Uterus (tissue), 4 donors: ENCODE data around the gene XYLT2. TPM values are rescaled to one million over a fixed set of nuclear protein-coding genes. Genes with fewer than 3 reads are reported as not detected.

Source experiments
- DNase-seq, 2 donors: peaks; one replicate each; pipeline ENCODE4 v3.0.0-alpha.2; 2019 to 2020
- H3K27ac ChIP-seq, 2 donors: fragments of 200-600 bp; sonication (generic); 1 replicate in 1 of 2; 2 replicates in 1 of 2; pipeline ENCODE4 v1.5.1; 2016 to 2018
- H3K27me3 ChIP-seq, 2 donors: fragments of 200-600 bp; sonication (generic); one replicate each; pipeline ENCODE4 v1.5.1; 2018 to 2019; ENCODE audit warnings: control low read depth in 1 of 2
- H3K36me3 ChIP-seq, 2 donors: fragments of 200-600 bp; sonication (generic); one replicate each; pipeline ENCODE4 v1.5.1; 2019; ENCODE audit warnings: control low read depth in 1 of 2
- H3K4me1 ChIP-seq, 2 donors: fragments of 200-600 bp; sonication (generic); one replicate each; pipeline ENCODE4 v1.5.1; 2018 to 2019; ENCODE audit warnings: control low read depth in 1 of 2
- H3K4me3 ChIP-seq, 2 donors: fragments of 200-600 bp; sonication (generic); 1 replicate in 1 of 2; 2 replicates in 1 of 2; pipeline ENCODE4 v1.5.1; 2018 to 2019; ENCODE audit warnings: mild to moderate bottlenecking in 1 of 2
- H3K9me3 ChIP-seq, 2 donors: fragments of 200-600 bp; sonication (generic); one replicate each; pipeline ENCODE4 v1.5.1; 2019; ENCODE audit warnings: control low read depth in 1 of 2
- POLR2A ChIP-seq, 2 donors: fragments of 450-650 bp; IDR thresholded peaks; one replicate each; pipeline ENCODE4 v1.6.1; 2016; ENCODE audit warnings: antibody characterized with exemption in 2 of 2, mild to moderate bottlenecking in 1 of 2, moderate library complexity in 1 of 2
- intact Hi-C: fragments of 100-400 bp; cut with DNase I; formaldehyde crosslinking; loops from one replicate; pipeline ENCODE4 v1.15.1; 2023; ENCODE audit warnings: low total_unique reads
- total RNA-seq, 4 donors: library from RNA; depleted of rRNA in 3 of 4; stranded (reverse); fragments of >200 nt in 3 of 4; gene quantifications; one replicate each; pipeline versions ENCODE4 v1.1.0 to v1.2.4, GENCODE V29; 2014 to 2023
- TF ChIP-seq, protein P1 (sequence below), 4 experiments: fragments of 200-600 bp in 2 of 4; fragments of 450-650 bp in 2 of 4; sonication (generic) in 2 of 4; IDR thresholded peaks; one replicate each; pipeline ENCODE4 v1.5.1; 2016 to 2019; ENCODE audit warnings: antibody characterized with exemption in 4 of 4, mild to moderate bottlenecking in 2 of 4, moderate library complexity in 1 of 4
- donor health status: DM: yes; HTN: yes; CAD: no.

Gene XYLT2
- total RNA-seq, 4 donors from 2014 or later: 23.5 to 34.0 (median 28.5) TPM

DNA sequence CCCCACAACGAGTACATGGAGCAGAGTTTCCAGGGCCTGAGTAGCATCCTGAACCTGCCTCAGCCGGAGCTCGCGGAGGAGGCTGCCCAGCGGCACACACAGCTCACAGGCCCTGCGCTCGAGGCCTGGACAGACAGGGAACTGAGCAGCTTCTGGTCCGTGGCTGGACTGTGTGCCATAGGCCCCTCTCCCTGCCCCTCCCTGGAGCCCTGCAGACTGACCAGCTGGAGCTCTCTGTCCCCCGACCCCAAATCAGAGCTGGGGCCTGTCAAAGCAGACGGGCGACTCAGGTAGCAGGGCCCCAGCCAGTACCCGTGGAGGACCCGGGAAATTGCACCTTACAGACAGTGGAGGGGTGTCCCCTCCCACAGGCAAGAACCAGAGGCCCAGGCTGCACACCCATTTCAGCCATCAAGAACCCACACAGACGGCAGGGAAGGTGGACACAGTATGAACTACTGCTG, 14.1 kb downstream of the XYLT2 start:
- no peak overlapping the region for H3K27ac ChIP-seq
- TF ChIP-seq, protein P1, sequence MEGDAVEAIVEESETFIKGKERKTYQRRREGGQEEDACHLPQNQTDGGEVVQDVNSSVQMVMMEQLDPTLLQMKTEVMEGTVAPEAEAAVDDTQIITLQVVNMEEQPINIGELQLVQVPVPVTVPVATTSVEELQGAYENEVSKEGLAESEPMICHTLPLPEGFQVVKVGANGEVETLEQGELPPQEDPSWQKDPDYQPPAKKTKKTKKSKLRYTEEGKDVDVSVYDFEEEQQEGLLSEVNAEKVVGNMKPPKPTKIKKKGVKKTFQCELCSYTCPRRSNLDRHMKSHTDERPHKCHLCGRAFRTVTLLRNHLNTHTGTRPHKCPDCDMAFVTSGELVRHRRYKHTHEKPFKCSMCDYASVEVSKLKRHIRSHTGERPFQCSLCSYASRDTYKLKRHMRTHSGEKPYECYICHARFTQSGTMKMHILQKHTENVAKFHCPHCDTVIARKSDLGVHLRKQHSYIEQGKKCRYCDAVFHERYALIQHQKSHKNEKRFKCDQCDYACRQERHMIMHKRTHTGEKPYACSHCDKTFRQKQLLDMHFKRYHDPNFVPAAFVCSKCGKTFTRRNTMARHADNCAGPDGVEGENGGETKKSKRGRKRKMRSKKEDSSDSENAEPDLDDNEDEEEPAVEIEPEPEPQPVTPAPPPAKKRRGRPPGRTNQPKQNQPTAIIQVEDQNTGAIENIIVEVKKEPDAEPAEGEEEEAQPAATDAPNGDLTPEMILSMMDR (IDR thresholded peaks at IDR 0.05): no peak
- no peak for DNase-seq
- peaks cover 0 to 5% of the 10 kb centered on the region in 2 donors for H3K4me1 ChIP-seq
- no peaks in the 10 kb centered on the region for H3K36me3 ChIP-seq
- no peaks in the 10 kb centered on the region for H3K9me3 ChIP-seq
- intact Hi-C loops: no loop called here
- no peak overlapping the region for H3K4me3 ChIP-seq
- no peaks in the 10 kb centered on the region for H3K27me3 ChIP-seq

DNA sequence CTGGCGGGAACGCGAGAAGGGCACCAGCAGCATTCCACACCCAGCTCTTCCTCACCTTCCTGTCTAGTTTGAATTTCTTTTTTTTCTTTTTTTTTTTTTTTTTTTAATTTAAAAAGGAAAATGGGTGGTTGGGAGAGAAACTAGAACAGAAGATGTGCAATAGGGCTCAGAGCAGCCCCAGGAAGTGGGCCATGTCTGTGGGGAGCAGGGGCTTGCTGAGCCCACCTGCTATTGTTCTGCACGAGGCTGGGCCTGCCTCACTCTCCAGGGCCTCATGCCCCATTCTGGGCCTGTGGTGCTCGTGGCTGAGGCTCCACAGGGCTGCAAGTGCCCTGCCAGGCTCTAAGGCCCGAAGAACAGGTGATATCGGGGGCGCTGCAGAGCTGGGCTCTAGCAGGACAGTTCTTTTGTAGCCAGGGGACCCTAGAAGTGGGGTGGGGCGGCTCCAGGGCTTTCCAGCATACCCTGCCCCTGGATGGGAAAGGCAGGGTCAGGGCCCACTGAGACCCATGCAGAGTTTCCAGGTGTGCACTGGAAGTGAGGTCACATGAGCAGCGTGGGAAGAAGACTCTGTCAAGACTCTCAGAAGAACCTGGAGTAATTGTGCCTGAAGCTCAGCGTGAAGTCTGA, 14.7 kb downstream of the XYLT2 start:
- intact Hi-C loops: no loop called here
- no peak for TF ChIP-seq POLR2A (IDR thresholded peaks at IDR 0.05)
- TF ChIP-seq, protein P1 (IDR thresholded peaks at IDR 0.05): no peak
- DNase-seq: no peak
- Histone ChIP-seq H3K27ac (no peak overlapping the region), H3K4me3 (no peak overlapping the region), H3K36me3 (no peaks in the 10 kb centered on the region), H3K9me3 (no peaks in the 10 kb centered on the region), H3K27me3 (no peaks in the 10 kb centered on the region), H3K4me1 (peaks cover 0 to 5% of the 10 kb centered on the region in 2 donors)

DNA sequence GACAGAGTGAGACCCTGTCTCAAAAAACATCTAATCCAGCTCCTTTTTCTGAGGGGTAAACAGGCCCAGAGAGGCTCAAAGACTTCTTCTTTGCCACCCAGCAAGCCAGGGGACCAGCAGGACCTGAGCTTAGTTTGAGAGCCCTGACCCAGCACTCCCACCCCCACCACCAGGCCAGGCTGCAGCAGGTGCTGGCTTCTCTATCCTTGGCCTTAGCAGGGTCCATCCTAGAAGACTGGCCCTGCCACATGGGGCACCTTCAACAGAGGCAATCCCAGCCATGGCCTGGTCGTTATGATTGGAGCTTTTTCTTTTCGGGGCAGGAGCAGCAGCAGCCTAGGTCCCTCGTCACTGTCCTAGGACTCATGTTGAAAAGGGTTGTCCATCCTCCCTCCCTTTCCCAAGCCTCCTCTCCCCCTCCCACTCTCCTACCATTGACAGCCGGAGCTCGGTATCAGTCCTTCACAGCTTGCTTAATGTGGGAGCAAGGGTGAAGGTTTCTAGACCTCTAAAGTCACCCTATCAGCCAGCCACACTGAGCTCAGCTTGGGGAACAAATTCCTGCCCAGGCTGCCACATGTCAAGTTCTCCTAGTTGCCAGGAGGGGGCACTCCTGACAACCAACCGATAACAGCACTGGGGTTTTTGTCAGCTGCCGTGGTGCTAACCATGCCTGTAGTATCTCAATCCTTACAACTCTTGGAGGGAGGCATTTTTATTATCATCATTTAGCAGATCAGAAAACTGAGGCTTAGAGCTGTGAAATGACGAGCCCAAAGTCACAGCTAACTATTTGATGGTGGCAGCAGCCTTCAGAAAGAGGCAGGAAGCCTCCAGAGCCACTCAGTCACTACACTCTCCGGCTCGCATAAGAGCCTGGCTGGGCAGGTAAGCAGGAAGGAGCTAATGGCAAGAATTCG, 15.9 kb downstream of the XYLT2 start:
- H3K4me3 ChIP-seq: no peak overlapping the region
- H3K27me3 ChIP-seq: no peaks in the 10 kb centered on the region
- no peaks in the 10 kb centered on the region for H3K36me3 ChIP-seq
- H3K4me1 ChIP-seq: peaks cover 0 to 5% of the 10 kb centered on the region in 2 donors
- no peak for DNase-seq
- TF ChIP-seq POLR2A (IDR thresholded peaks at IDR 0.05): no peak
- TF ChIP-seq, protein P1 (IDR thresholded peaks at IDR 0.05): peak; percentile 32 to 60 (median 56)
- H3K9me3 ChIP-seq: no peaks in the 10 kb centered on the region
- peak overlapping the region in 1 of 2 donors; percentile 18 for H3K27ac ChIP-seq
- intact Hi-C loops: no loop called here

DNA sequence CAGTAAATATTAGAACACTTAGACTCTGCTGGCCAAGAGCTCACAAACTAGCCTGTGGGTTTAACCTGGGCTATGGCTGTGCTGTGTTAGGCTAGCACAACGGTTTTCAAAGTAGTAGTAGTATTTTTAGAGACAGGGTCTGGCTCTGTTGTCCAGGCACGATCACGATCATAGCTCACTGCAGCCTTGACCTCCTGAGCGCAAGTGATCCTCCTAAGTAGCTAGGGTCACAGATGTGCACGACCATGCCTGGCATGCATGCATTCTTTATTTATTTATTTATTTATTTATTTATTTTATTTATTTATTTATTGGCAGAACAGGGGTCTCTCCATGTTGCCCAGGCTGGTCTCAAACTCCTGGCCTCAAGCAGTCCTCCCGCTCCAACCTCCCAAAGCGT, 16.7 kb downstream of the XYLT2 start:
- no peak overlapping the region for H3K27ac ChIP-seq
- H3K36me3 ChIP-seq: no peaks in the 10 kb centered on the region
- intact Hi-C loops: no loop called here

More for the DNA sequence above, 16.7 kb downstream of the XYLT2 start:
- no peaks in the 10 kb centered on the region for H3K27me3 ChIP-seq
- no peak for DNase-seq
- no peak overlapping the region for H3K4me3 ChIP-seq
- no peaks in the 10 kb centered on the region for H3K9me3 ChIP-seq
- TF ChIP-seq POLR2A (IDR thresholded peaks at IDR 0.05): no peak
- TF ChIP-seq, protein P1 (IDR thresholded peaks at IDR 0.05): no peak
- H3K4me1 ChIP-seq: peaks cover 0 to 5% of the 10 kb centered on the region in 2 donors
